Thoracic aorta (tissue), 2 donors: ENCODE measurements around the gene MYH16. TPM values are rescaled to one million over a fixed set of nuclear protein-coding genes. Genes with fewer than 3 reads are reported as not detected.

Source experiments
- ATAC-seq: fragments of 150-250 bp; one replicate; pipeline ENCODE4 v1.8.0; 2017; ENCODE audit warnings: low read depth; ENCODE audit not compliant: insufficient number of reproducible peaks, low FRiP score
- DNase-seq: peaks from one replicate; pipeline ENCODE4 v3.0.0-alpha.2; 2020; ENCODE audit warnings: low spot score
- H3K27ac ChIP-seq, 2 donors: fragments of 200-600 bp; sonication (generic); 1 replicate in 1 of 2; 2 replicates in 1 of 2; pipeline ENCODE4 v1.5.1; 2016; ENCODE audit warnings: mild to moderate bottlenecking in 2 of 2, moderate library complexity in 2 of 2
- H3K27me3 ChIP-seq: fragments of 200-600 bp; sonication (generic); replicated peaks from 2 replicates; pipeline ENCODE4 v1.6.0; 2016; ENCODE audit warnings: mild to moderate bottlenecking; ENCODE audit not compliant: insufficient read depth
- H3K36me3 ChIP-seq: fragments of 200-600 bp; sonication (generic); one replicate; pipeline ENCODE4 v1.5.1; 2016
- H3K4me1 ChIP-seq, 2 donors: fragments of 200-600 bp; sonication (generic); 1 replicate in 1 of 2; 2 replicates in 1 of 2; pipeline versions ENCODE4 v1.5.1 to v1.6.0; 2016; ENCODE audit warnings: low read depth in 2 of 2, mild to moderate bottlenecking in 1 of 2; ENCODE audit not compliant: control insufficient read depth in 1 of 2
- H3K4me3 ChIP-seq: fragments of 200-600 bp; sonication (generic); 2 replicates; pipeline ENCODE4 v1.5.1; 2016; ENCODE audit warnings: mild to moderate bottlenecking
- H3K9me3 ChIP-seq: fragments of 200-600 bp; sonication (generic); 2 replicates; pipeline ENCODE4 v1.5.1; 2016
- CTCF ChIP-seq: fragments of 200-600 bp; sonication (generic); IDR thresholded peaks from one replicate; pipeline ENCODE4 v1.5.1; 2019; ENCODE audit warnings: antibody characterized with exemption
- total RNA-seq, 2 donors: library from RNA; depleted of rRNA; stranded (reverse); fragments of >200 nt; gene quantifications; one replicate each; pipeline versions ENCODE4 v1.1.0 to v1.2.3, GENCODE V29; 2016

The MYH16 gene
- total RNA-seq, 2 donors from 2014 or later: not detected

- ATAC-seq: no peak
- no peak overlapping the region for H3K4me3 ChIP-seq
Observed at GRCh38 chr7:99305473-99306260, 33.0 kb downstream of the MYH16 start.

DNA sequence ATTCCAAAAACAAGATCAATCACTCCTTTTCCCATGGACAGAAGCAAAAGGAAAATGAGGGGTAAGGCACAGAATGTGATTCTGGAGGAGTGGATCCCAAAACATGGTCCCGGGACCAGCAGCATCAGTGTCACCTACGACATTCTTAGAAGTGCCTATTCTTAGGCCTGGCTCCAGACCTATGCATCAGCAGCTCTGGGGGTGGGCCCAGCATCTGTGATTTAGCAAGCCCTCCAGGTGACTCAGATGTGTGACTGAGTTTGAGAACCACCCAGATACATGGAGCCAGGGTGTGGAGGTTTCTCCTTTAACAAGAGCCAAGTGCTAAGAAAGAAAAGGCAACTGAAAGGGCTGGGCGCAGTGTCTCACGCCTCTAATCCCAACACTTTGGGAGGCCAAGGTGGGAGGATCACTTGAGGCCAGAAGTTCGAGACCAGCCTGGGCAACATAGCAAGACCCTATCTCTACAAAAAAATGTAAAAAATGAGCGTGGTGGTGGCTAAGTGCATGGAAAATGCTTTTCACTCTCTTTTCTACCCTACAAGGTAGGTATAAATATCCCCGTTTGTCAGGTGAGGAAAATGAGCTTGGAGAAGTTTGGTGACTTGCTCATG is 35.9 kb downstream of the MYH16 start:
- Histone ChIP-seq H3K36me3 (no peaks in the 10 kb centered on the region), H3K27ac (no peak overlapping the region), H3K27me3 (no peaks in the 10 kb centered on the region), H3K4me1 (peaks cover 0 to 22% of the 10 kb centered on the region in 2 donors), H3K9me3 (no peaks in the 10 kb centered on the region), H3K4me3 (no peak overlapping the region)
- ATAC-seq (no peak), DNase-seq (no peak)
- TF ChIP-seq CTCF: no peak

More at GRCh38 chr7:99305473-99306260, 33.0 kb downstream of the MYH16 start:
- no peak overlapping the region for H3K27ac ChIP-seq
- no peak for TF ChIP-seq CTCF
- no peaks in the 10 kb centered on the region for H3K27me3 ChIP-seq
- no peak for DNase-seq
- no peaks in the 10 kb centered on the region for H3K36me3 ChIP-seq
- no peaks in the 10 kb centered on the region for H3K9me3 ChIP-seq
- H3K4me1 ChIP-seq: no peaks in the 10 kb centered on the region

DNA sequence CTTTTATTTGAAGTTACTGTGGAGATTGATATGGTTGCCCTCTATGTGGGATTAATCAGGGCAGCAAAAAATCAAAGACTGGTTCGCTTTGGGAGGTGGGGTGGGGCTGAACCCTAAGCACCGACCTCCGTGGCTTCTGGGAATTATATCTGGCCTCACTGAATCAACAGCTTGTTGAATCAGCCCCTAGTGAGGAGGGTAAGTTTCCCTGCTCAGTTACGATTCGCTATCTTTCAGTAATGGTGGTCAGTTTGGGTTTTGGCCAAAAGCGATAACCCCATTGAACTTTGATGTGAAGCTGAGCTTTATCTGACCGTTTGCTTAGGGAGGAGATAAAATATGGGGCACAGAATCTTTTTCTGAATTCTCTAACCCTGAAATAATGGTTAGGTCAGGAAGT is 36.5 kb downstream of the MYH16 start:
- no peak overlapping the region for H3K4me3 ChIP-seq
- H3K27ac ChIP-seq: no peak overlapping the region
- TF ChIP-seq CTCF: no peak
- H3K4me1 ChIP-seq: peaks cover 0 to 22% of the 10 kb centered on the region in 2 donors
- DNase-seq: no peak
- no peaks in the 10 kb centered on the region for H3K36me3 ChIP-seq
- no peaks in the 10 kb centered on the region for H3K27me3 ChIP-seq
- no peaks in the 10 kb centered on the region for H3K9me3 ChIP-seq
- ATAC-seq: no peak

DNA sequence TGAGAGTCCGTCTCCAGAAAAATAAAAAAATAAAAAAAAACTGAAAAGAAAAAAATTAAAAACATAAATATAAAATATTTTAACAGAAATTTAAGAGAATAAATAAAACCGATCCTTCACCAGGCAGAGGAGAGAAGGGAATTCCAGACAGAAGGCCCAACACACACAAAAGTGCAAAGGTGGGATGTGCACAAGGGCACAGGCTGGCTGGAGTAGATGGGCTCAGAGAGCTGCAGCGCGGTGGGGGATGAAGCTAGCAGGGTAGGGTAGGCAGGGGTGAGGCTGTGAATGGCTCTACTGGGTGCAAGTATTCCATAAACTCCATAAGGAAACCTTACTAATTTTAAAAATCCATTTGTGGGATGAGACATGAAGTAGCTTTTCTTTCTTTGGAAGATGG is 37.4 kb downstream of the MYH16 start:
- H3K4me3 ChIP-seq: no peak overlapping the region
- ATAC-seq: no peak
- DNase-seq: no peak
- H3K4me1 ChIP-seq: peaks cover 0 to 22% of the 10 kb centered on the region in 2 donors
- no peaks in the 10 kb centered on the region for H3K36me3 ChIP-seq
- no peak for TF ChIP-seq CTCF
- no peaks in the 10 kb centered on the region for H3K27me3 ChIP-seq
- no peak overlapping the region for H3K27ac ChIP-seq
- no peaks in the 10 kb centered on the region for H3K9me3 ChIP-seq

DNA sequence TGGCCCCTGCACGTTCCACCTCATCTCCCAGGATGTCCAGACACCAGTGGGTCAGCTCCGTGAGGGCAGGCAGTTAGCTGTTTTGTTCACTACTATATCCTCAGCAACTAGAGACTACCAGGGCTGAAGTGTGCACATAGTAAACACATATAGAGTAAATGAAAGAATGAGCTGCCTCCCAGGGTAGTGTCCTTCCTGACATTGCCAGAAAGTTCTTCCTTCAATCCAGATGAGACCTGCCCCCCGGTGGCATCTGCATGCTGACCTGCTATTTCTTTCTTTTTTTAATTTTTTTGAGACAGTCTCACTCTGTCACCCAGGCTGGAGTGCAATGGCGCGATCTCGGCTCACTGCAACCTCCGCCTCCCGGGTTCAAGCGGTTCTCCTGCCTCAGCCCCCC is 39.1 kb downstream of the MYH16 start:
- ATAC-seq (no peak), DNase-seq (no peak)
- H3K36me3 ChIP-seq: no peaks in the 10 kb centered on the region

More for the DNA sequence above, 39.1 kb downstream of the MYH16 start:
- TF ChIP-seq CTCF: peak; percentile 8
- Histone ChIP-seq H3K4me3 (no peak overlapping the region), H3K4me1 (peaks cover 0 to 22% of the 10 kb centered on the region in 2 donors), H3K27ac (peak overlapping the region in 1 of 2 donors; percentile 46), H3K9me3 (no peaks in the 10 kb centered on the region), H3K27me3 (no peaks in the 10 kb centered on the region)
